Spleen (tissue), 11 donors: ENCODE measurements around the gene SPOP. TPM values are rescaled to one million over a fixed set of nuclear protein-coding genes. Genes with fewer than 3 reads are reported as not detected.

Experiments used
- DNase-seq: peaks from one replicate; pipeline ENCODE4 v3.0.0-alpha.2; 2020
- H3K27ac ChIP-seq, 8 donors: fragments of 200-600 bp; sonication (generic) in 7 of 8; 1 replicate in 4 of 8; 2 replicates in 4 of 8; pipeline versions ENCODE4 v1.5.0 to v1.8.0; 2016 to 2021; ENCODE audit warnings: inconsistent platforms in 4 of 8, mild to moderate bottlenecking in 4 of 8, moderate library complexity in 1 of 8
- H3K27me3 ChIP-seq, 7 donors: fragments of 200-600 bp; sonication (generic) in 6 of 7; replicated peaks in 1 of 7; 1 replicate in 4 of 7; 2 replicates in 3 of 7; pipeline versions ENCODE4 v1.5.0 to v1.8.0; 2016 to 2021; ENCODE audit warnings: inconsistent platforms in 3 of 7, mild to moderate bottlenecking in 1 of 7
- H3K36me3 ChIP-seq, 6 donors: fragments of 200-600 bp; sonication (generic) in 5 of 6; 1 replicate in 4 of 6; 2 replicates in 2 of 6; pipeline versions ENCODE4 v1.5.0 to v1.8.0; 2016 to 2021; ENCODE audit warnings: inconsistent platforms in 2 of 6
- H3K4me1 ChIP-seq, 6 donors: fragments of 200-600 bp; sonication (generic) in 5 of 6; 1 replicate in 3 of 6; 2 replicates in 3 of 6; pipeline versions ENCODE4 v1.5.0 to v1.8.0; 2016 to 2021; ENCODE audit warnings: inconsistent platforms in 3 of 6
- H3K4me3 ChIP-seq, 8 donors: fragments of 200-600 bp; sonication (generic) in 7 of 8; 1 replicate in 4 of 8; 2 replicates in 4 of 8; pipeline versions ENCODE4 v1.5.0 to v1.8.0; 2016 to 2021; ENCODE audit warnings: inconsistent platforms in 4 of 8, mild to moderate bottlenecking in 4 of 8, moderate library complexity in 2 of 8
- H3K9me3 ChIP-seq, 8 donors: fragments of 200-600 bp; sonication (generic) in 7 of 8; 1 replicate in 4 of 8; 2 replicates in 4 of 8; pipeline versions ENCODE4 v1.5.0 to v1.8.0; 2016 to 2021; ENCODE audit warnings: inconsistent platforms in 4 of 8
- CTCF ChIP-seq, 11 experiments: fragments of 200-600 bp in 7 of 11; fragments of 450-650 bp in 4 of 11; sonication (generic) in 4 of 11; IDR thresholded peaks in 8 of 11; conservative IDR thresholded peaks in 3 of 11; 1 replicate in 7 of 11; 2 replicates in 4 of 11; pipeline versions ENCODE4 v1.4.0 to v1.8.0; 2016 to 2021; ENCODE audit warnings: antibody characterized with exemption in 11 of 11, inconsistent platforms in 4 of 11, mild to moderate bottlenecking in 1 of 11
- POLR2A ChIP-seq, 3 donors: fragments of 450-650 bp; IDR thresholded peaks; one replicate each; pipeline ENCODE4 v1.5.1; 2017; ENCODE audit warnings: antibody characterized with exemption in 3 of 3, mild to moderate bottlenecking in 1 of 3
- POLR2AphosphoS5 ChIP-seq, 3 donors: sonication (generic); formaldehyde crosslinking; IDR thresholded peaks; one replicate each; pipeline ENCODE4 v1.5.1; 2017; ENCODE audit warnings: antibody characterized with exemption in 3 of 3
- WGBS, 5 donors: extraction: QIAGEN DNeasy Blood & Tissue Kit in 3 of 5; methylation state at CpG; one replicate each; pipeline versions ENCODE4 v1.1.5 to v1.1.7; 2013 to 2018; 5-methylcytosine and 5-hydroxymethylcytosine counted together
- intact Hi-C: fragments of 100-400 bp; cut with DNase I; formaldehyde crosslinking; loops from one replicate; pipeline ENCODE4 v1.15.0; 2023; ENCODE audit warnings: low total_unique reads
- polyA plus RNA-seq, 3 donors: library from polyadenylated mRNA; stranded (reverse); fragments of 200-250 nt; gene quantifications; one replicate each; pipeline ENCODE4 v1.2.1, GENCODE V29; 2013
- total RNA-seq, 7 donors: library from RNA; depleted of rRNA in 3 of 7; stranded (reverse); fragments of >200 nt in 3 of 7; fragmentation: NEBNext Ultra II Directional in 4 of 7; extraction: Animal tissue kit (Norgen Biotek cat#: 25700) in 4 of 7; gene quantifications; one replicate each; pipeline versions ENCODE4 v1.1.0 to v1.2.1, GENCODE V29; 2016 to 2021
- donor health status: healthy with polysubstance abuse.
- donor health status: DM: no; HTN: no; CAD: no; lungs with moderate emphysema.
- donor health status: DM: no; HTN: no; CAD: no.
- donor health status: Bipolar disorder and iron deficiency.
- donor health status: healthy.
- donor health status: DM: no; HTN: no; CAD: no.
- donor health status: DM: yes; HTN: yes; CAD: no.

Gene SPOP
- total and polyA plus RNA-seq, 10 donors: 23.7 to 86.4 (median 67.8) TPM

- no peaks in the 10 kb centered on the region for H3K36me3 ChIP-seq
- H3K27me3 ChIP-seq: peaks cover 0 to 59% (median 29%) of the 10 kb centered on the region in 7 donors
- no peak overlapping the region for H3K27ac ChIP-seq
- no peaks in the 10 kb centered on the region for H3K9me3 ChIP-seq
- 41 to 75% (median 59%) methylated on average over 4 of the region's 4 CpGs for WGBS, 5 donors
- H3K4me3 ChIP-seq: no peak overlapping the region
- no peak for DNase-seq
- H3K4me1 ChIP-seq: peaks cover 10 to 34% (median 26%) of the 10 kb centered on the region in 6 donors
- intact Hi-C loops: no loop called here
- TF ChIP-seq CTCF (IDR thresholded peaks at IDR 0.05 in 8 of 11, conservative IDR thresholded peaks at IDR 0.05 in 3 of 11) (no peak), POLR2AphosphoS5 (IDR thresholded peaks at IDR 0.05) (no peak), POLR2A (IDR thresholded peaks at IDR 0.05) (no peak)
Observed at GRCh38 chr17:49577963-49578362, 99.9 kb downstream of the SPOP start.

- Histone ChIP-seq H3K4me1 (peaks cover 10 to 34% (median 26%) of the 10 kb centered on the region in 6 donors), H3K9me3 (no peaks in the 10 kb centered on the region), H3K27me3 (peaks cover 0 to 63% (median 29%) of the 10 kb centered on the region in 7 donors), H3K27ac (no peak overlapping the region), H3K4me3 (peak overlapping the region in 2 of 8 donors; percentile 52 to 73), H3K36me3 (no peaks in the 10 kb centered on the region)
- TF ChIP-seq POLR2AphosphoS5 (IDR thresholded peaks at IDR 0.05): no peak
- no peak for TF ChIP-seq CTCF (IDR thresholded peaks at IDR 0.05 in 8 of 11, conservative IDR thresholded peaks at IDR 0.05 in 3 of 11)
- TF ChIP-seq POLR2A (IDR thresholded peaks at IDR 0.05): no peak
- 60 to 79% (median 66%) methylated on average over 3 of the region's 3 CpGs for WGBS, 5 donors
- no peak for DNase-seq
- intact Hi-C loops: no loop called here
Observed at GRCh38 chr17:49577650-49577934, 100.3 kb downstream of the SPOP start.

- no peaks in the 10 kb centered on the region for H3K9me3 ChIP-seq
- H3K36me3 ChIP-seq: no peaks in the 10 kb centered on the region
- H3K4me3 ChIP-seq: peak overlapping the region in 7 of 8 donors; percentile 37 to 73 (median 47)
- no peak for TF ChIP-seq POLR2A (IDR thresholded peaks at IDR 0.05)
- TF ChIP-seq POLR2AphosphoS5 (IDR thresholded peaks at IDR 0.05): no peak
- no peak for TF ChIP-seq CTCF (IDR thresholded peaks at IDR 0.05 in 8 of 11, conservative IDR thresholded peaks at IDR 0.05 in 3 of 11)
- no peak for DNase-seq
- peaks cover 0 to 68% (median 29%) of the 10 kb centered on the region in 7 donors for H3K27me3 ChIP-seq
- intact Hi-C loops: no loop called here
- peaks cover 10 to 34% (median 26%) of the 10 kb centered on the region in 6 donors for H3K4me1 ChIP-seq
- H3K27ac ChIP-seq: peak overlapping the region in 5 of 8 donors; percentile 1 to 59 (median 36)
- WGBS, 5 donors: 19 to 32% (median 28%) methylated on average over 19 to 22 of the region's 22 CpGs
Observed at GRCh38 chr17:49576917-49577649, 100.8 kb downstream of the SPOP start.

- Histone ChIP-seq H3K4me1 (peaks cover 10 to 34% (median 26%) of the 10 kb centered on the region in 6 donors), H3K36me3 (no peaks in the 10 kb centered on the region), H3K27ac (peak overlapping the region in 5 of 8 donors; percentile 1 to 59 (median 36)), H3K4me3 (peak overlapping the region; percentile 25 to 73 (median 45)), H3K9me3 (no peaks in the 10 kb centered on the region), H3K27me3 (peaks cover 0 to 71% (median 29%) of the 10 kb centered on the region in 7 donors)
- WGBS, 5 donors: 1 to 2% (median 1%) methylated on average over 41 to 68 of the region's 68 CpGs
- no peak for DNase-seq
- intact Hi-C loops: no loop called here
- TF ChIP-seq POLR2A (IDR thresholded peaks at IDR 0.05) (no peak), POLR2AphosphoS5 (IDR thresholded peaks at IDR 0.05) (no peak), CTCF (IDR thresholded peaks at IDR 0.05 in 8 of 11, conservative IDR thresholded peaks at IDR 0.05 in 3 of 11) (no peak)
Observed at GRCh38 chr17:49576088-49576916, 101.6 kb downstream of the SPOP start.
